Esophagus muscularis mucosa (tissue), 4 donors: ENCODE data around the gene GABRD. TPM values are rescaled to one million over a fixed set of nuclear protein-coding genes. Genes with fewer than 3 reads are reported as not detected.

Source experiments
- DNase-seq: peaks from one replicate; pipeline ENCODE4 v3.0.0-alpha.2; 2017; ENCODE audit errors: extremely low spot score
- H3K27ac ChIP-seq, 4 donors: fragments of 200-600 bp; sonication (generic); replicated peaks in 1 of 4; 1 replicate in 3 of 4; 2 replicates in 1 of 4; pipeline ENCODE4 v1.5.1; 2016 to 2019; ENCODE audit warnings: mild to moderate bottlenecking in 1 of 4
- H3K27me3 ChIP-seq, 4 donors: fragments of 200-600 bp; sonication (generic); one replicate each; pipeline versions ENCODE4 v1.5.1 to v1.6.0; 2016 to 2019
- H3K36me3 ChIP-seq, 4 donors: fragments of 200-600 bp; sonication (generic); one replicate each; pipeline ENCODE4 v1.5.1; 2016 to 2019
- H3K4me1 ChIP-seq, 4 donors: fragments of 200-600 bp; sonication (generic); one replicate each; pipeline ENCODE4 v1.5.1; 2016 to 2019
- H3K4me3 ChIP-seq, 4 donors: fragments of 200-600 bp; sonication (generic); 1 replicate in 2 of 4; 2 replicates in 2 of 4; pipeline ENCODE4 v1.5.1; 2016 to 2019; ENCODE audit warnings: mild to moderate bottlenecking in 4 of 4, moderate library complexity in 1 of 4
- H3K9me3 ChIP-seq, 4 donors: fragments of 200-600 bp; sonication (generic); 1 replicate in 3 of 4; 2 replicates in 1 of 4; pipeline ENCODE4 v1.5.1; 2016 to 2019
- EP300 ChIP-seq: sonication (generic); formaldehyde crosslinking; IDR thresholded peaks from one replicate; pipeline ENCODE4 v1.6.1; 2017; ENCODE audit warnings: antibody characterized with exemption
- POLR2A ChIP-seq: fragments of 450-650 bp; IDR thresholded peaks from one replicate; pipeline ENCODE4 v1.6.1; 2017; ENCODE audit warnings: antibody characterized with exemption, moderate library complexity, mild to moderate bottlenecking, low read depth
- POLR2AphosphoS5 ChIP-seq, 2 donors: sonication (generic); formaldehyde crosslinking; IDR thresholded peaks; one replicate each; pipeline ENCODE4 v1.6.1; 2017; ENCODE audit warnings: antibody characterized with exemption in 2 of 2
- WGBS: methylation state at CpG from one replicate; pipeline ENCODE4 v1.1.5; 2018; 5-methylcytosine and 5-hydroxymethylcytosine counted together
- intact Hi-C: fragments of 100-400 bp; cut with DNase I; formaldehyde crosslinking; loops from one replicate; pipeline ENCODE4 v1.15.1; 2023
- total RNA-seq, 4 donors: library from RNA; depleted of rRNA; stranded (reverse); fragments of >200 nt; gene quantifications; one replicate each; pipeline versions ENCODE4 v1.1.0 to v1.2.1, GENCODE V29; 2016
- TF ChIP-seq, protein P1 (sequence below), 3 experiments: fragments of 200-600 bp in 2 of 3; fragments of 450-650 bp in 1 of 3; sonication (generic) in 2 of 3; IDR thresholded peaks; one replicate each; pipeline ENCODE4 v1.5.1; 2017 to 2019; ENCODE audit warnings: antibody characterized with exemption in 3 of 3, mild to moderate bottlenecking in 2 of 3, moderate library complexity in 1 of 3

The GABRD gene
- total RNA-seq, 4 donors from 2014 or later = not detected

DNA sequence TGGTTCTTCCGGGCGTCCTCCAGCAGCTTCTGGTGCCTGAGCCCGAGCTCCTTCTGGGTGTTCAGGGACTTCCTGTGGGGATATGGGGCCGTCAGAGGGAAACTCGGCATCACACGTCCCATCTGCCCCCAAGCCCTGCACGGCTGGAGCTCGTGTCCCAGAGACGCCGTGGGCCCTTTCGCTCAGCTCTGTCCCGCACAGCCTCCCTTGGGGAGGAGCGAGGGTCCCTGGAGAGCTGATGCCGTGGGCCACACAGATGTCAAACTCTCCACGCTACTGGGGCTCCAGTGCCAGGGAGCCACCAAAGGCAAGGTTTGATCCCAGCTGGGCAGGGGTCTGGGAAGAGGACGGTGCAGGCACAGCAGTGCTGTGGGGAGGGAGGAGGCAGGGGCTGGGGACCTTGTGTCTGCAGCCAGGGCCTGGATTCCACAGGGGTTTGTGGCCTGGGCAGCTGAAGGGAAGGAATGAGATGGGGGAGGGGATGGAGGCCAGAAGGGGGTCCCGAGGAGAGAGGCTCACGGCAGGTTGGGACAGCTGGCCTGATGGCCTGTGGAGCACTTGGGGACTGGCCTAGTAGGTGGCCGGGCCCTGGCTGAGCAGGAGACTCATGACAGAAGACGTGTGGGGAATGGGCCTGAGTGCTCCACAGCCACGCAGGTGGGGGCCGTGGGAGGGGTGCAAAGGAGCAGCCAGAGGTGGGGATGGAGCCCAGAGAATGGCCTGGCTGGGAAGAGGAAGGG, 46.0 kb upstream of the GABRD start:
- no peak overlapping the region for H3K27ac ChIP-seq
- intact Hi-C loops = no loop called here
- TF ChIP-seq EP300 (no peak), POLR2A (no peak), POLR2AphosphoS5 (IDR thresholded peaks at IDR 0.05) (no peak)
- TF ChIP-seq, protein P1, sequence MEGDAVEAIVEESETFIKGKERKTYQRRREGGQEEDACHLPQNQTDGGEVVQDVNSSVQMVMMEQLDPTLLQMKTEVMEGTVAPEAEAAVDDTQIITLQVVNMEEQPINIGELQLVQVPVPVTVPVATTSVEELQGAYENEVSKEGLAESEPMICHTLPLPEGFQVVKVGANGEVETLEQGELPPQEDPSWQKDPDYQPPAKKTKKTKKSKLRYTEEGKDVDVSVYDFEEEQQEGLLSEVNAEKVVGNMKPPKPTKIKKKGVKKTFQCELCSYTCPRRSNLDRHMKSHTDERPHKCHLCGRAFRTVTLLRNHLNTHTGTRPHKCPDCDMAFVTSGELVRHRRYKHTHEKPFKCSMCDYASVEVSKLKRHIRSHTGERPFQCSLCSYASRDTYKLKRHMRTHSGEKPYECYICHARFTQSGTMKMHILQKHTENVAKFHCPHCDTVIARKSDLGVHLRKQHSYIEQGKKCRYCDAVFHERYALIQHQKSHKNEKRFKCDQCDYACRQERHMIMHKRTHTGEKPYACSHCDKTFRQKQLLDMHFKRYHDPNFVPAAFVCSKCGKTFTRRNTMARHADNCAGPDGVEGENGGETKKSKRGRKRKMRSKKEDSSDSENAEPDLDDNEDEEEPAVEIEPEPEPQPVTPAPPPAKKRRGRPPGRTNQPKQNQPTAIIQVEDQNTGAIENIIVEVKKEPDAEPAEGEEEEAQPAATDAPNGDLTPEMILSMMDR (IDR thresholded peaks at IDR 0.05) = no peak
- 62% methylated on average over 12 of the region's 22 CpGs for WGBS
- H3K4me1 ChIP-seq = no peaks in the 10 kb centered on the region
- H3K36me3 ChIP-seq = no peaks in the 10 kb centered on the region
- H3K27me3 ChIP-seq = peaks cover 0 to 80% (median 0%) of the 10 kb centered on the region in 4 donors
- no peaks in the 10 kb centered on the region for H3K9me3 ChIP-seq
- DNase-seq = no peak
- H3K4me3 ChIP-seq = no peak overlapping the region

DNA sequence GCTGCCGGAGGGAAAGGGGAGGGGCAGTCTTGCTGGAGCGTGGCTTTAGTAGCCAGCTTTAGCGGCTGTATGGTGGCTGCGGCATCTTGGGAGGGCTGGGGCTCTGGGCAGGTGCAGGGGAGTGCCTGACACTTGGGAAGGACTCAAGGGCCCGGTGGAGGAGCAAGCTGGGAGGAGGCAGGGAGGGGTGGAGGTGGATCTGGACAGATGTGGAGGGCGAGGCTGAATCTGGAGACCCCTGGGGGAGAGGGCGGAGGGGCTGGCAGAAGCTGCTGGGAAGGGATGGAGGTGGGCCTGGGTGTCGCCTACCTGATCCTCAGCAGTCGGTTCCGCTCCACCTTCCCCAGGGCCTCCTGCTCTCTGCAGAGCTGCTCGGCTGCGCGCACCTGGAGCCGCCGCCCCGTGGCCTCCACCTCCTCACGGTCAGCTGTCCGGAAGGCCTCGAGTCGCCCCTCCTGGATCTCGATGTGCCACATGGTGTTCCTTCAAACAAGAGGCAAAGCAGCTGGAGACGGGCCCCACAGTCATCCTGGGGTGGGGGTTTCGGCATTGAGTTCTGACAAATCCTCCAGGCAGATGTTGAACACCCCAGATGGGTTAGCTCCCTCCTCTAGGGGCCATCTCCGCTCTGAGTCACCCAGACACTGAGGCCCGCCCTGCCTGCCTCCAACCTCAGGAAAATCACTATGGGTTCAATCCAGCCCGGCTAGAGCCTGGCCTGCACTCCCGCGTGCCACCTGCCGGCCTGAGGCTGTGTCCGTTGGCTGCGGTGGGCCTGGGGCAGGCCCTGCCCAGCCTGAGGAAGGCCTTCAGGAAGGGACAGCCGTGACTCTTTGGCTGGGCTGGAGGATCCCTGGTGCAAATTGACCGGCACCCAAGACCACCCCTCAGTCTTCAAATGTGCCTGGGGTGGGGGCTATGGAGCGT, 45.2 kb upstream of the GABRD start:
- Histone ChIP-seq H3K9me3 (no peaks in the 10 kb centered on the region), H3K36me3 (no peaks in the 10 kb centered on the region), H3K4me1 (no peaks in the 10 kb centered on the region), H3K27me3 (peaks cover 0 to 72% (median 0%) of the 10 kb centered on the region in 4 donors), H3K4me3 (no peak overlapping the region), H3K27ac (no peak overlapping the region)
- 85% methylated on average over 25 of the region's 34 CpGs for WGBS
- DNase-seq = no peak
- intact Hi-C loops = no loop called here
- no peak for TF ChIP-seq EP300
- TF ChIP-seq, protein P1 (IDR thresholded peaks at IDR 0.05) = no peak
- TF ChIP-seq POLR2A = no peak
- no peak for TF ChIP-seq POLR2AphosphoS5 (IDR thresholded peaks at IDR 0.05)

DNA sequence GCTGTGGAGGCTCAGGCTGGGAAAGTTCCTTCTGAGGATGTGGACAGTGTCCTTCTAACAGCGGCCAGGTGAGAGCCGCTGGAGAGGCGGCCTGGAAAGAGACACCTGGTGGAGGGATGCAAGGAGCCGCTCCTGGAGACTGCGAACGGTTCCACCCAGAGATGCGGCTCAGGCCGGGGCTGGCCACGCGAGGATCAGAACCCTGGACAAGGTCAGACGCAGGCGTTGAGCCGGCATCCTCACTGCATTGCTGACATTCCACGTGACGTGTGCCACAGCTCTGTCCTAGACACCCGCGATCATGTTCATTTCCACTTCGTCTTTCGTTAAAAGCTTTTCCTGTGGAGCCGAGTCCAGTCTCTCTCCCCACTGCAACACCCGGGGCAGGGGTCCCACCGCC, 44.3 kb upstream of the GABRD start:
- Histone ChIP-seq H3K4me3 (no peak overlapping the region), H3K27me3 (peaks cover 0 to 65% (median 0%) of the 10 kb centered on the region in 4 donors), H3K4me1 (no peaks in the 10 kb centered on the region), H3K27ac (no peak overlapping the region), H3K36me3 (no peaks in the 10 kb centered on the region), H3K9me3 (no peaks in the 10 kb centered on the region)
- TF ChIP-seq EP300 (no peak), POLR2AphosphoS5 (IDR thresholded peaks at IDR 0.05) (no peak), POLR2A (no peak)
- TF ChIP-seq, protein P1 (IDR thresholded peaks at IDR 0.05) = no peak
- intact Hi-C loops = no loop called here
- DNase-seq = no peak
- WGBS = 70% methylated on average over 22 of the region's 22 CpGs

DNA sequence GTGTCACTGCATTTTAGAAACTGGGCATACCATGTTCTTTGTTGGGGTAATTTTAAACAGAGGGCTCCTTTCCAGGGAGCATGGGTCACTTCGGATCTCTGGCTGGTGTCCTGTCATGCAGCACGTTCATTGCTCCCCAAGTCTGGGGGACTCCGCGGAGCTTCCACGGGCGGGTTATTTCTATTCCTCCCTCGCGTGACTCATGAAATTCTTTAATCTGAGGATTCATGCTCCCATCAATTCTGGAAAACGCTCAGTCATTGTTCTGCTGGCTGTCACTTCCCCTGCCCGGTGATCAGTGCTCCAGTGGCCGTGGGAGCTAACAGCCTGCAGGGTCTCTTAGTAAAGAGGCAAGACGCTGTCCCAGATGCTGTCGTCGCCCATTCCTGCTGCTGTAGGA, 43.6 kb upstream of the GABRD start:
- Histone ChIP-seq H3K36me3 (no peaks in the 10 kb centered on the region), H3K27ac (no peak overlapping the region), H3K27me3 (peaks cover 0 to 65% (median 0%) of the 10 kb centered on the region in 4 donors), H3K4me1 (no peaks in the 10 kb centered on the region), H3K4me3 (no peak overlapping the region), H3K9me3 (no peaks in the 10 kb centered on the region)
- 77% methylated on average over 14 of the region's 14 CpGs for WGBS
- TF ChIP-seq EP300 (no peak), POLR2A (no peak), POLR2AphosphoS5 (IDR thresholded peaks at IDR 0.05) (no peak)
- TF ChIP-seq, protein P1 (IDR thresholded peaks at IDR 0.05) = no peak
- DNase-seq = no peak
- intact Hi-C loops = no loop called here
